GM21526 (cell line): ENCODE measurements around the gene PATJ.
"Not testable (repeated sequence)": the region's sequence is repeated elsewhere in the genome, so short reads cannot be mapped to it uniquely, and the experiment has no call there.

ENCODE experiments used
- ATAC-seq: cut with Tn5 transposase; IDR thresholded peaks from one replicate; pipeline ENCODE4 v1.9.1; 2021; ENCODE audit warnings: moderate library complexity; ENCODE audit not compliant: unreplicated experiment, low FRiP score

PATJ gene

DNA sequence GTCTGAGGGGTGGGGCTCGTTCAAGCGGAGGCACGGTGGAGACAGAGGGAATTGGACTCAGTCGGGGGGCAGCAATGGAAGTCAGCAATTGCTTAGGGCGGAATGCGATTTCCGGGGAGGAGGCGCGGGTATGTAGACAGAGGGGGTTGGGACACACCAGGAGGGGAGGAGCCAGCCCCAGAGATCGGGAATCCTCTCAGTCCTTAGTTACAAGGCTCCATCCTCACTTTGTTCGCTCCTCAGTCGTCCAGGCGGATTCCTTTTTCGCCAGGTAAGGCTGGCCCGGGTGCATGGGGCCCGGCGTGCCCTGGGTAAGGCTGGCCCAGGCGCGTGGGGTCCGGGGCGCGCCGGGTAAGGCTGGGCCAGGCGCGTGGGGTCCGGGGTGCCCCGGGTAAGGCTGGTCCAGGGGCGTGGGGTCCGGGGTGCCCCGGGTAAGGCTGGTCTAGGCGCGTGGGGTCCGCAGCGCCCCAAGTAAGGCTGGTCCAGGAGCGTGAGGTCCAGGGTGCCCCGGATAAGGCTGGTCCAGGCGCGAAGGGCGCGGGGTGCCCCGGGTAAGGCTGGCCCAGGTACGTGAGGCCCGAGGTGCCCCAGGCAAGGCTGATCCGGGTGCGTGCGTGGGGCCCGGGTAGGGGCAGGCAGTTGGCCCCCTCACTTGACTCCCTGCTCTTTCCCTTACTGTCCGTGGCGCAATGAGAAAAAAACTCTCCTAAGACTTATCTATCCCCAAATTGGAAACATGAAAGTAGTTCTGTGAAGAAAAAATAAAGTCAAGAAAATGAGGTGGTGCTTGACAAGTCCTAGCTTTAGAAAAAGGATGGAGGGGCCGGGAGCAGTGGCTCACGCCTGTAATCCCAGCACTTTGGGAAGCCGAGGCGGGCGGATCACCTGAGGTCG is 452.6 kb downstream of the PATJ start, which contains the start of gene L1TD1:
L1TD1 (plus strand) TSS at position 199 of the 894 bp plus-strand sequence. CDS start 11,780 bp downstream, outside the sequence.
- ATAC-seq, result no peak

DNA sequence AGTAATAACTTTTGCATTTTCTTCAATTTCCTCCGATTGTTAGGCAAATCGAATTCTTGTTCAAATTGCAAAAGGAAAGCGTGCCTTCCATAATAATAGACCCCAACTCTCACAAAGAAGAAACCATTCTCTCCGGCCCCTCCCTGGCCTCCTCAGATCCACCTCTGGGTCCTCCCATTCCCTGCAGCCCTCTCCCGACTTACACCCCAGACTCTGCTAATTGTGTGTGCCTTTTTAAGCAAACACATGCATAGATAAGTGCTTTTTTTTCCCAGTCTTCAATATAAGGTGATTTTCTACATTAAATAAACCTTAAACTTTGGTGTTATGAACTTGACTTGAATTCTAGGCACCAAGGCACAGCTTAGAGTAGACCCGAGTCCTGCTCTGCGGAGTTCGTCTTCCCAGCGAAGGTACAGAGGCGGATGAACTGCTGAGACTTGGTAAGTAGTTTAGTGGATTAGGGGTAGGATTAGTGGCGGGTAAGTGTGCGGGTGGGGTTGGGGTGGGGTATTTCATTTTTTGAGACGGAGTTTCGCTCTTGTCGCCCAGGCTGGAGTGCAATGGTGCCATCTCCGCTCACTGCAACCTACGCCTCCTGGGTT is 453.9 kb downstream of the PATJ start:
- ATAC-seq, result no peak

DNA sequence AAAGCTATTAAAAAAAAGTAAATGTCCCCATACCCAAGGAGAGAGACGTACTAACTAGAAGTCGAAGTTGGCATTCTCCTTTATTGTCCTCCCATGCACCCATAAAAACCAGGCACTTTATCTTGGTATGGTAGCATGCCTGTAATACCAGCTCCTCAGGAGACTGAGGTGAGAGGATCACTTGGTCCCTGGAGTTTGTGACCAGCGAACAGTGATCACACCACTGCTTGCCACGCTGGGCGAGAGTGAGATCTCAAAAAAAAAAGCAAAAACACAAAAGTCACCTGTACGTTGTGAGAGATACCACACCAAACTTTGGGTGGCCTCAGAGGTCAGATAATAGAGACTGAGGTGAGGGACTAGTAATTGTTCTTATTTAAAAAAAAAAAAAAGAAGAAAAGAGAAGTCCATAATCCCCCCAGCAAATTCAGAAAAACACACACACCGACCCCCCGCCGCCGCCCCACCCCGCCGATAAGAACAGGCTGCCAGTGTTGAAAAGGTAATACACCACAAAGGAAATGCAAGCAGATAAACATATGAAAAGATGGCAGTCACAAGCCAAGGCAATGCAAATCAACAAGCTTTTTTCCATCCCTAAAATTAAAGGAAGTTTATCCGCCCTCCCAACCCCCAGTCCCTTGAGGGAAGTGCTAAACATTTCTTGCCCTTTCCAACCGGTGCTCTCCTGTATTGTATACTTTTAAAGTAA is 455.9 kb downstream of the PATJ start:
- no peak for ATAC-seq

DNA sequence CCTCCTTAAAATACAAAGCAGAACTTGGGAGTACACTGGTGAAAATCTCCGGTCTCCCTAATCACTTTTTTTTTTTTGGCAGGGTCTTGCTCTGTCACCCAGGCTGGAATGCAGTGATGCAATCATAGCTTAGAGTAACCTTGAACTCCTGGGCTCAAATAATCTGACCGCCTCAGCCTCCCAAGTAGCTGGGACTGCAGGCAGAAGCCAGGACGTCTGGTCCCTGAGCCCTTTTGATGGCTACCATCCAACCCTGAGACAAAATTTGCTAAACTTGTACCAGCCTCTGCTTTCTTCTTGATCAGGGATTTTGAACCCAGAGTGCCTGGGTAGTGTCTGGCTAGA is 456.5 kb downstream of the PATJ start:
- no peak for ATAC-seq

DNA sequence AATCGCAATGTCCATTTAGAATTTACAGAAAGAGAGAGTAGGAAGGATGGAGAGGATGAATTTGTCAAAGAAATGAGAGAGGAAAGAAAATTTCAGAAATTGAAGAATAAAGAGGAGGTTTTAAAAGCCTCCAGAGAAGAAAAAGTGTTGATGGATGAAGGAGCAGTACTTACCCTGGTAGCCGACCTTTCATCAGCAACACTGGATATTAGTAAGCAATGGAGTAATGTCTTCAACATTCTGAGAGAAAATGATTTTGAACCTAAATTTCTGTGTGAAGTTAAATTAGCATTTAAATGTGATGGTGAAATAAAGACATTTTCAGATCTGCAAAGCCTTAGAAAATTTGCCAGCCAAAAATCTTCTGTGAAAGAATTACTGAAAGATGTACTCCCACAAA is 464.9 kb downstream of the PATJ start:
- ATAC-seq, result no peak

DNA sequence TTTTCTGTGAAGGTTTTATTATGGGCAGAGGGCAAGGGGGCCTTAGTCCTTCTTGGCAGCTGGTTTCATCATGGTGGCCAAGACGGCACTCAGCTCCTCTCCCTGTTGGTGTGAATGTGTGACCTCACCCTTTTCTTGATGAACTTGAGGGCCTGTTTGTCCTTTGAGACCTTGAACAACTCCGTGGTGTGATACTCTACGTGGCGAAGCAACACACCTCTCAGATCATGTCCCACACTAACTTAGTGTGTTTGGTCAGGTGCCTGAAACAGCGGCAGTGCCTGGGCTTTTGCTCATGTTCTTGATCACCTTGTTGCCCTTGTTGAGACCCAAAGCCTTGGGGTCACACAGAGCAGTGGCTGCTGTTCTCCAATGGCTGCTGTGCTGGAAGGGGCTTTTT is 465.8 kb downstream of the PATJ start:
- ATAC-seq, result no peak

DNA sequence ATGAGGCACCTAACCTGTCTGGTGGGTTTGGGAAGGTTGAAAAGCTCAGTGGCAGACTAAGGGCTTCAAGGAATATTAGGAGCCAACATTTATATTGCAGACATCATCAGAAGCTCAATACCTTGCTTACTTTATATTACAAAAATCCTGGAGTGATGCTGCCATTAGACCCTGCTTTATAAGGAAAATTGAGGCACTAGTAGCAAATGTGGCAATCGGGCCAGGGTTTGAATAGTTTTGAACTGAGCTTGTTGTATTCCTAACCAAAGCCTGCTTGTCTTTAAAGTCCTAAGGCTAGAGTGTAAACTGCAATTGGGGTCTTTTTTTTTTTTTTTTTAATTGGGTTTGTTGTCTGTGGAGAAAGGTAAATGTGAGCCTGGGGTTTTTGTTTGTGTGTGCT is 466.7 kb downstream of the PATJ start:
- ATAC-seq, result no peak

DNA sequence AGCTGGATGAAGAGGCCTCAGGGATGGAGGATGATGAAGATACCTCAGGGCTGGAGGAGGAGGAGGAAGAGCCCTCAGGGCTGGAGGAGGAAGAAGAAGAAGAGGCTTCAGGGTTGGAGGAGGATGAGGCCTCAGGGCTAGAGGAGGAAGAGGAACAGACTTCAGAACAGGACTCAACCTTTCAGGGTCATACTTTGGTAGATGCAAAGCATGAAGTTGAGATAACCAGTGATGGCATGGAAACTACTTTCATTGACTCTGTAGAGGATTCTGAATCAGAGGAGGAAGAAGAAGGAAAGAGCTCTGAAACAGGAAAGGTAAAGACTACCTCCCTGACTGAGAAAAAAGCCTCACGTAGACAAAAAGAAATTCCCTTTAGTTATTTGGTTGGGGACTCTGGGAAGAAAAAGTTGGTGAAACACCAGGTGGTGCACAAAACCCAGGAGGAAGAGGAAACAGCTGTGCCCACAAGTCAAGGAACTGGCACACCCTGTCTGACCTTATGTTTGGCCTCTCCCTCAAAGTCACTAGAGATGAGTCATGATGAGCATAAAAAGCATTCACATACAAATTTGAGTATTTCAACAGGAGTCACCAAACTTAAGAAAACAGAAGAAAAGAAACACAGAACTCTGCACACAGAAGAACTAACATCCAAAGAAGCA is 467.8 kb downstream of the PATJ start:
- ATAC-seq, result no peak

DNA sequence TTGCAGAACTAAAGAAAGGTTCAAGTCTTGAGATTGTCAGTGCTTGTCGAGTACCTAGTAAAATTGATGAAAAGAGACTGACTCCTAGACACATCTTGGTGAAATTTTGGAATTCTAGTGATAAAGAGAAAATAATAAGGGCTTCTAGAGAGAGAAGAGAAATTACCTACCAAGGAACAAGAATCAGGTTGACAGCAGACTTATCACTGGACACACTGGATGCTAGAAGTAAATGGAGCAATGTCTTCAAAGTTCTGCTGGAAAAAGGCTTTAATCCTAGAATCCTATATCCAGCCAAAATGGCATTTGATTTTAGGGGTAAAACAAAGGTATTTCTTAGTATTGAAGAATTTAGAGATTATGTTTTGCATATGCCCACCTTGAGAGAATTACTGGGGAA is 468.7 kb downstream of the PATJ start:
- ATAC-seq, result no peak

DNA sequence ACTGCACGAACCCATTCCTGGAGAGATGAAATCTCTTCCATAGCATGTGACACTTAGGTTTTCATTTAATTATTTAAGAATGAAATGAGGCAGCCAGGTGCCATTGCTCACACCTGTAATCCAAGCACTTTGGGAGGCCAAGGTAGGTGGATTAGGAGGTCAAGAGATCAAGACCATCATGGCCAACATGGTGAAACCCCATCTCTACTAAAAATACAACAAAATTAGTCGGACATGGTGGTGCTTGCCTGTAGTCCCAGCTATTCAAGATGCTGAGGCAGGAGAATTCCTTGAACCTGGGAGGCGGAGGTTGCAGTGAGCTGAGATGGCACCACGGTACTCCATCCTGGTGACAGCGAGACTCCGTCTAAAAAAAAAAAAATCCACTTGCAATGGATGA is 470.1 kb downstream of the PATJ start:
- ATAC-seq, result no peak

DNA sequence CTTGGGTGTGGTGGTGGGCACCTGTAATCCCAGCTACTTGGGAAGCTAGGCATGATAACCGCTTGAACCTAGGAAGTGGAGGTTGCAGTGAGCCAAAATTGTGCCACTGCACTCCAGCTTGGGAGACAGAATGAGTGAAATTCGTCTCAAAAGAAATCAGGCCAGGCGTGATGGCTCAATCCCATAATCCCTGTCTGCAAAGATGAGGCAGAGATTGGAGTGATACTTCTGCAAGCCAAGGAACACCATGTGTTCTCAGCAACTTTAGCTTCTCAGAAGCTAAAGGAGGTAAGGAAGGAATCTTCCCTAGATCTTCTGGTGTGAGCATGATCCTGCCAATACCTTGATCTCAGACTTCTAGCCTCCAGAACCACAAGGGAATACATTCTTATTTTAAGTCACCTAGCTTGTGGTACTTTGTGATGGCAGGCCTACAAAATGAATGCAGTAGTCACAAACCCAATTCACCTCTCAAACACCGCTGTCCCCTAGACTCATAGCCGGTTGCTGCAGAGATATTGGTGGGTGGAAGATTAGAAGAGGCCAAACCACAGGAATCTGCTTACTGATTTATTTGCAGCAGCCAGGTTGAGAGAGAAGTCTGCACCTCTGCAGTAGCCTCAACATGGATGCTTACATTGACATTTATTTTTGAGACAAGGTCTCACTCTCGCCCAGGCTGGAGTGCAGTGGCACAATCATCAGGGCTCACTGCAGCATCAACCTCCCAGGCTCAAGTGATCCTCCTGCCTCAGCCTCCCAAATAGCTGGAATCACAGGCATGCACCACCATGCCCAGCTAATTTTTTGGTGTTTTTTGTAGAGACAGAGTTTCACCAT is 471.0 kb downstream of the PATJ start:
- ATAC-seq, result no peak

DNA sequence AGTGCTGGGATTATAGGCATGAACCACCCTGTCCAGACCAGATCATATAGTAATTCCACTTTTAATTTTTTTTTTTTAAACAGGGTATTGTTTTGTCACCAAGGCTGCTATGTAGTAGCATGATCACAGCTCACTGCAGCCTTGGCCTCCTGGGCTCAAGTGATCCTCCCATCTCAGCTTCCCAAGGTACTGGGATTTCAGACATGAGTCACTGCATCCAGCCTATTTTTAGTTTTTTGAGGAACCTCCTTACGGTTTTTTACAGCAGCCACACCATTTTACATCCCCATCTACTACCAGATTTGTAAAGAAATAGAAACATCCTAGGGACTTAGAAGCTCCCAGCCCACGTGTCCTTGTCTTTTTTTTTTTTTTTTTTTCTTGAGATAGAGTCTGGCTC is 476.3 kb downstream of the PATJ start:
- ATAC-seq, result no peak

DNA sequence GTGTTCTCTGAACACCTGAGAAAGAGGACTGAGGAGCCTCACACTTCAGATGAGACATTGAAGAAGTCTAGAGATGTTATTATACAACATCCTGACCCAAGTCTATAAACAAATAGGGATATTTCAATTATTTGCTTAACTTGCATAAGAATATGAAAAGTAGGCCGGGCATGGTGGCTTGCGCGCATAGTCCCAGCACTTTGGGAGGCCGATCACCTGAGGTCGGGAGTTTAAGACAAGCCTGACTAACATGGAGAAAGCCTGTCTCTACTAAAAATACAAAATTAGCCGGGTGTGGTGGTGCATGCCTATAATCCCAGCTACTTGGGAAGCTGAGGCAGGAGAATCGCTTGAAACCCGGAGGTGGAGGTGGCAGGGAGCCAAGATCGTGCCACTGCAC is 478.2 kb downstream of the PATJ start:
- ATAC-seq, result not testable (repeated sequence)

DNA sequence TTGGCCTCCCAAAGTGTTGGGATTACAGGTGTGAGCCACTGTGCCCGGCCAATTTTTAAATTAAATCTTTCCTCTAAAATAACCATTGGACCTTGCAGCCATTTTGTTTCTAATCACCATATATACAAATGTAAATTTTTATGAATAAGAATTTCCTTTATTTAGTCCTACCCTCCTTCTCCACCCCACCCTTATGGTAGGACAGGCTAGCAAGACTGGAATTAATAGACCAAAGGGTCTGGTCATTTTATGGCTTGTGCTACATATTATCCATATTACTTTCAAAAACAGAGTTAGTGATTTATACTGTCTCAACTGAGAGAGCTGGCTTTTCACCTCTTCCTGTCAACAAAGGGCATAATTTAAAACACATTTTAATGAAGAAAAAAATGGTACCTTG is 478.9 kb downstream of the PATJ start:
- ATAC-seq, result no peak

DNA sequence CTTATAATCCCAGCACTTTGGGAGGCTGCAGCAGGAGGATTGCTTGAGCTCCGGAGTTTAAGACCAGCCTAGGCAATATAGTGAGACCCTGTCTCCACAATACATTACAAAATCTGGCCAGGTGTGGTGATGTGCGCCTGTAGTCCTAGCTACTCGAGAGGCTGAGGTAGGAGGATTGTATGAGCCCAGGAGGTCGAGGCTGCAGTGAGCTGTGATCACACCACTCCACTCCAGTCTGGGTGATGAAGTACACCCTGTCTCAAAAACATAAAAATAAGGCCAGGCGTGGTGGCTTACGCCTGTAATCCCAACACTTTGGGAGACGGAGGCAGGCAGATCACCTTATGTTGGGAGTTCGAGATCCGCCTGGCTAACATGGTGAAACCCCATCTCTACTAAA is 480.0 kb downstream of the PATJ start:
- ATAC-seq, result no peak

DNA sequence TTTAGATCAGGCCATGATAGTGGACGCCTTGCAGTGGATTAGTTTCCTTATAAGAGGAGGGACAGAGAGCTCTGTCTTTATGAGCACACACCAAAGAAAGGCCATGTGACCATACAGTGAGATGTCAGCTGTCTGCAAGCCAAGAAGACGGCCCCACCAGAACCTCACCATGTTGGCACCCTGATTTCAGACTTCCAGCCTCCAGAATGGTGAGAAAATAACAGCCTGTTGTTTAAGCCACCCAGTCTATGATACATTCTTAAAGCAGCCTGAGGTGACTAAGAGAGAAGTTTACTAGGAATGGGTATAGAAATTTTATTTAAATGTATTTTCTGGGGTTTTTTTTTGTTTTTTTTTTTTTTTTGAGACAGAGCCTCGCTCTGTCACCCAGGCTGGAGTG is 481.9 kb downstream of the PATJ start:
- no peak for ATAC-seq

DNA sequence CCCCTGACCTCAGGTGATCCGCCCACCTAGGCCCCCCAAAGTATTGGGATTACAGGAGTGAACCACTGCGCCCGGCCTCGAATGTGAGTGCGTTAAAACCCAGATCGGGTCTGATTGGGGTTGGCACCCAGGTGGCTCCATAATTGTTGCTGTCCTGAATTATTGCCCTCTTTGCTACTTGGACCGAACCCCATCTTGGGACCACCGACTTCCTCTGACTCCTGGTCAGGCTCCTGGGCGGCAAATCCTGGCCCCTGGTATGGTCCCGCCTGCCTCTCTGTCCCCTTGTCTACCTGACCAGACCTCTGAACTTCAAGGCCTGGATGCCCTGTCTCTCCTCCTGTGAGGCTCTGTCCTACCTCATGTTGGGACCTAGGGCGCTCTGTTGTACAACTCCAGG is 485.2 kb downstream of the PATJ start:
- no peak for ATAC-seq
